NCI-H345 treated with DMSO at 0.1 percent for 48 hours (cell line): Measurements from ENCODE around the gene CCDC33.

Experiments
- DNase-seq: peaks from one replicate; lab custom pipeline; 2025; ENCODE audit not compliant: unreplicated experiment; lab: John Stamatoyannopoulos, UW

Gene CCDC33

DNA sequence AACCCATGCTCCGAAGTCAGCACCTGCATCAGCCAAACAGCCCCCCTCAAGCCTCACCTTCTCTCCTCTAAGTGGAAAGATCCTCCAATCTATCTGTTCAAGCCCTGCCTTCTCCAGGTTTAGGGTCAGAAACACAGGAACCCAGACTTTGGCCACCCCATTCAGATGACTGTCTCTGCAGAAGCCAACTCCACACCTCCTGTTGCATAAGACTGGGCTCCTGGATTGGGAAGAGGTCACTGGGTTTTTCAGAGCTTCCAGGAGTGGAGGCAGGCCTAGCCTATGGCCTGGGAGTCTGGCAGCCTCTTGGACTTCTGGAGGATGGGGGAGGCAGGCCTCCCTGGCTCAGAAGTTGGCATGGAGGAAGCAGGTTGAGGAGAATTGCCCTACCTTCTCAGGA lies 21.5 kb downstream of the CCDC33 start:
- no peak for DNase-seq

DNA sequence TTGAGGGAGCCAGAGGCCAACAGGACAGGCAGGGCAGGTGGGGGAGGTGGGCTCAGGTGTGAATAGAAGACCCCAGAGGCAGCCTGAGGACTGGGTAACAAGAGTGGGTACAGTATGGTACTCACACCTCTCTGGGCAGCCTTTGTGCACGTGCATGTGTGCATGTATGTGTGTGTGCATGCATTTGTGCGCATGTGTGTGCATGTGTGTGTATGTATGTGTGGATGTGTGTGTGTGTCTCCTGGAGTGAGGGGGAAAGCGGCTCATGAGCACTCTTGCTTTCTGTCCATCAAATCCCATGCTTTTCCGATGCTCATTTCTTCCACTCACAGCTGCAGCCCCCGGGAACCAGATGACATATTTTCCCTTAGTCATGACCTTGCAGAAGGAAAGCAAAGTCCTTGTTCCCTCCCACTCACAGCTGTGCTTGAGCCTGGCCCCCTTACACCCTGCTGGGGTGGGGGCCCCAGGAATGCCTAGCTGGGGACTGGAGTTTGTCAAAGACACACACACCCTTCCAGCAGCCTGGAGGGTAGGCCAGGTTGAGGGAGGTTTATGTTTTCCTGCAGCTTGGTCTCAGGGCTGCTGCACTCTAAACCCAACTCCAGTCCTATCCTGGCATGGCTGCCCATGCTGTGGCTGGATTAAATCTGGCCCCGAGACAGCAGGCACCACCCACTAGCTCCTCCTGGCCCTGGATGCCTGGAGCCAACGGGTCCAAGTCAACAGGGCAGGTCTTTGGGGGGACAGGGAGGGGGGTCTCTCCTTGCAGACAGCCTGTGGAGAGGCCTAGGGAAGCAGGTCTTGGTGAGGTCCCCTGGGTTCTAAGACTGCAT lies 22.5 kb downstream of the CCDC33 start:
- DNase-seq = no peak

DNA sequence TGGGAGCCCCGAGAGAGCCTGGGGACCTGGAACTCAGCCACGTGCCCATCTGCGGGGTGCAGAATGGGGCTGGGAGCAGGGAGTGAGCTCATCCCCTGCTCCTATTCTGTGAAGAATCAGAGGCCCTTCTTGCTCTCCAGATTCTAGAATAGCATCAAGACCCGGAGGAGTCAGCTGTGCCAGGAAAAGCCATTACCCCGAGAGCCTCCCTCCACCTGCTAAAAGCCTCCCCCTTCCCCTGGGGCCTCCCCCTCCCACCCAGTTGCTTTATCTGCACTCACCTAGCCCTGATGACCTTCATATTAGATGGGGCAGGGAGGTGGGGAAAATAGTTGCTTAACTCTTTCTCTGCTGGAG lies 23.1 kb downstream of the CCDC33 start:
- no peak for DNase-seq

DNA sequence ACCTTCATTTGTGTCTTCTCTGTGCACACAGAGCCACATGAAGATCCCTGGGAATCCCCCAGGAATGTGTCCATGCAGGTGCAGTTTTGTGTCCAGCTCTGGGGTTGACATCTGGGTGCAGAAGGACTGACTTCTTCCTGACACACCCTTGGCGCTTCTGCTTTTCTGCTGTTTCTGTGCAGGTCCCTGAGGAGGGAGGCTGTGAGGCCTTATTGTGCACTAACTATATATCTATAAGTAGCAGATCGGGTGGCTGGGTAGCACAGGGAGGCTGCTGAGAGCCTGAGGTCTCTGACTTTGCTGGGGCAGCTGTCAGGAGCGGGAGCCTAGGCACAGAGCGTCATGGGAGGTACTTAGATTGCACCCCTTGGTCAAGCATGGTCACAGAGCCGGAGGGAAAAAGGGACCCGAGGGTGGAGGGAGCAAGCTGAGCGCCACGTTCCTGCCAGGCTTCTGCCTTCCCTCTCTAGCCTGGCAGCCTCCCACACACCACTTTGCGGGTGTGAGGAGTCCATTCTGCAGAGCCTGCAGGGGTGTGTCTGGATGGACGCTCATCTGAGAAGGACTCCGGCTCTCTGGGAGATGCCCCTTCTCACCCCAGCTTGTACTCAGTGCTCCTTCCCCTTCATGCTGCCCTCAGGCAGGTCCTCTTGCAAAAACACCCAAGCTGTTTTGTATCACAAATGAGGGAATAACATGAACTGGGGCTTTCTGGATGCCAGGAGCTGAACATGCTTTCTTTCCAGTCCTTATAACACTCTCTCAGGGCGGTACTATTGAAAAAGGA lies 23.9 kb downstream of the CCDC33 start:
- no peak for DNase-seq

DNA sequence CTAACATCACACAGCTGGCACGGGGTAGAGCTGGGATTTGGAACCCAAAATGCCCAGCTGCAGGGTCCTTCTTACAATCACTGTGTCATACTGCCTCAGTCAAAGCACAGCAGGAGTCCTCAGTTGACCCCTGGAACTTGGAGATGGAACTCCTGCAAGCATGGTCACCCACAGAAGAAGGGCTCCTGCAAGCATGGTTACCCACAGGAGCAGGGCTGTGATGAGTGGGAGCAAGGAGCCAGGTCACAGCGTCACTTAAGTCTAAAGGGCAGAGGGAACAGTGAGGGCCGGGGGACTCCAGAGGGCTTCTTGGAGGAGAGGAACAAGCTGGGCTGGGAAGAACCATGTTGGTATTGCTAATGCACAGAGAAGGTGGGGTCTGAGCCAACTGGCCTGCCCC lies 24.9 kb downstream of the CCDC33 start:
- DNase-seq = no peak

DNA sequence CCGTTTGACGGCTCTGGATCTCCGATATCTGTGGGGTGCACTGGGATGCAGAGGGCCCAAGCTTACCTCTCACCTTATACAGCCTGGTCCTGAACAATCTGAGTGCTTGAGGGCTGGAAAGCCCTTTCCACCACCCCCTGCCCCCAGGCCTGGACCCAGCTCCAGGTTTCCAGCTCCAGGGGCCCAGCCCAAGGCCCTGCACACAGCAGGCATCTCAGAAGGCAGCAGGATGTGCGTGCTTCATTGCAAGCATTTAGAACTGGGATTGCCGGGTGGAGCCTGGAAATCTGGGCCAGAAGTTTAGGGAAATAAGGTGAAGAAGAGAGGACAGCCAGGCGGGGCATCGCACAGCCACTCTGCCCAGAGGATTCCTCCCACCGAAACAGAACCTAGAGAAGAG lies 25.6 kb downstream of the CCDC33 start:
- no peak for DNase-seq

DNA sequence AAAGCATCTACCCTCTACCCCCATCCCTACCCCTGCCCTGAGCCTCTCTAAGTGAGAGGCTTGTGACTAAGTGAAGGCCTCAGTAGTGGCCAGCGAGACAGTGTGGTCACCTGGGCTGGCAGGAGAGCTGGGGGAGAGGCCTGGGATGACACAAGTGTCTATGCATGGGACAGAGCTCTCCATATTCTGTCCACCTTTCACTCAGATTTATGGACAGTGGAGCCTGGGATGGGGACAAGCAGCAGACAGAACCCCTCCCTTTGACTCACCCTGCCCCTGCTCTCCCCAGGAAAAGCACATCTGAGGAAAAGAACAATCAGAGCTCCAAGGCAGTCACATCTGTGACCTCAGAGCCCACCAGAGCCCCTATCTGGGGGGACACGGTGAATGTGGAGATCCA lies 26.0 kb downstream of the CCDC33 start:
- no peak for DNase-seq

DNA sequence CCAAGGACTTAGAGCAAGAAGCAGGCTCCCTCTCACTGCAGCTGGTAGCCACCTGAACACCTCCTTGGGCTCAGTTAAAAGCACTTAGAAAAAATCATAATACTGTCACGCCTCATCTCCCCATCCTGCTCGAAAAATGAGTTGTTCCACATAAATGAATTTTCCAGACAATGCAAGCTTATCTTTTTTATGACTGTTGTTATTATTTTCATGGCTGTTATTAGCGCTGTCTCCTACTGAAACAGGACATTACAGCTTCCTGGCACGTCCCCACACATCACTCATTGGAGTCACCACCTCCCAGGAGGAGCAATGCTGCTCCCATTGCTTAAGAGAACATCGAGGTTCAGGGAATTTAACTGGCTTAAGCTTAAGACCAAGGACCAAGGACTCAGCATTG lies 26.5 kb downstream of the CCDC33 start:
- DNase-seq = no peak

DNA sequence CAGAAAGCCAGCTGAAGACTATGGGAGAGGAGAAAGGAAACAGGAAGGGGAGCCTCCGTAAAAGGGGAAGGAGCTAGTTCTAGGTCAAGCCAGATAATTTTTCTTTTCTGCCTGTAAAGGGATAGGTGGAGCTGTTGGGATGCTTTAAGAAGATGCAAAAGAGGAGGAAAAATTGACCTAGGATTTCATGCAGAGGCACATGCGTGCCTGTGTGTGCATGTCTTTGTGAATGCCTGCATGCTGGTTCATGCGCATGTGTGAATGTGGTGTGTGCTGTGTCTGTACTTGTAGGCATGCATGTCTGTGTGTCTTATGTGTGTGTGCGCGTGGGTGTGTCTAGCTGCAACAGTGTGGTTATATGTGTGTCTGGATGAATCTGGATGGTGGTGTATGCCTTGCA lies 27.3 kb downstream of the CCDC33 start:
- no peak for DNase-seq

DNA sequence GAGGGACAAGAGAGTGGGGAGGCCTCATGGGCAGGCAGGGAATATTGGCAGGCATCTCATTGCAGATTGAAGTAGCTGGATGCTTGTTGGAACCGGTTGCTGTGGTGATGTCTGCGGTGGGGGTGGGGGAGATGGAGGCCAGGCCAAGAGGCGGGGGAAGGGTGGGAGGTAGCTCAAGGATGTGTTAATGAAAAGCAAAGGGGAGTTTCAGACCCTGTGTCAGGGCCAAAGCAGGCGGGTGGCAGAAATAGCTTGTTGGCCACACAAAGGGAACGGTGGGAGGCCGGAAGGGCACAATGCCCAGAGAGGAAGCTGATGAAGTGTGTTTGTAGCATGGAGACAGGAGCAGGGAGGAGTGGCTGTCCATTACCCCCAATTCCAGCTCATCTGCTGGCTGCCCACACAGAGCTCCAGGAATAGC lies 28.0 kb downstream of the CCDC33 start:
- no peak for DNase-seq

DNA sequence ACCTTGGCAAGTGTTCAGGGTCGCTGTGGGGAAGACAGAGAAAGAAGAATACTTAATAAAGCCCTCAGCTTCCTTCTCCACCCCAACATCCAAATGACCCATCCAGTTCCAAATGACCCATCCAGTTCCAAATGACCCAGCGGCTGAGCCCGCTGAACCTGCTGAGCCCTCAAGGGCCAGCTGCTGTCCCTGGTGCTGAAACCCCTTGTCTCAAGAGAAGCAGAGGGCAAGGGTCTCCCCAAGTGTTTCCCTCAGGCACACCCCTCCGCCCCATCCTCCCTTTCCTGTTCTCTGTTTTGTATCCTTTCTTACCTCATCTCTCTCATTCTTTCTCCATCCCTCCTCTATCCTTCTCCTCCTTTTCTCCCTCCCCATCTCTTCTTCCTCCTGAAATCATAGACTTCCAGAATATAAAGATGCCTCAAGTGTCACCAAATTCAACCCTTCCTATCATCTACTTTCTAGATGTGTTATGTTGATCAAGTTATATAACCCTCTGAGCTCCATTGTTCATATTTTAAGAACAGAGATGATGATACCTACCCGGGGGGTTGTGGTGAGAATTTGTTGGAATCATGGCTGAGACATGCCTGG lies 29.0 kb downstream of the CCDC33 start:
- no peak for DNase-seq

DNA sequence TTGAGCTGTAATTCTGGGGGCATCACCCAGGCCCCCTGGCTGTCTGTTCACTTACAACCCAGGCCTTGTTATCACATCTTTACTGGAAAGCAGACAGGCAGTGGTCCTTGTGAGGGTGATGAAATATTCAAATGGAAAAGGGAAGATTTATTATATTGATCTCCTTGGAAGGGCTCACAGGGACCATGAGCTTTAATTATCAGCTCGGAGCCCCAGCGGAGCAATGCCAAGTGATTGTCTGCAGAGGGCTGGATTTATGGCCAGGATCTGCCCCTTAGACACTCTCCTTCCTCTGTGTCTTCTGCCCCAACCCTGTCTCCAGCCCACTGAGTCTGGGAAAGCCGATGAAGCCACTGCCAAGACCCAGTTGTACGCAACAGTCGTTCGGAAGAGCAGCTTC lies 31.9 kb downstream of the CCDC33 start:
- DNase-seq = no peak

DNA sequence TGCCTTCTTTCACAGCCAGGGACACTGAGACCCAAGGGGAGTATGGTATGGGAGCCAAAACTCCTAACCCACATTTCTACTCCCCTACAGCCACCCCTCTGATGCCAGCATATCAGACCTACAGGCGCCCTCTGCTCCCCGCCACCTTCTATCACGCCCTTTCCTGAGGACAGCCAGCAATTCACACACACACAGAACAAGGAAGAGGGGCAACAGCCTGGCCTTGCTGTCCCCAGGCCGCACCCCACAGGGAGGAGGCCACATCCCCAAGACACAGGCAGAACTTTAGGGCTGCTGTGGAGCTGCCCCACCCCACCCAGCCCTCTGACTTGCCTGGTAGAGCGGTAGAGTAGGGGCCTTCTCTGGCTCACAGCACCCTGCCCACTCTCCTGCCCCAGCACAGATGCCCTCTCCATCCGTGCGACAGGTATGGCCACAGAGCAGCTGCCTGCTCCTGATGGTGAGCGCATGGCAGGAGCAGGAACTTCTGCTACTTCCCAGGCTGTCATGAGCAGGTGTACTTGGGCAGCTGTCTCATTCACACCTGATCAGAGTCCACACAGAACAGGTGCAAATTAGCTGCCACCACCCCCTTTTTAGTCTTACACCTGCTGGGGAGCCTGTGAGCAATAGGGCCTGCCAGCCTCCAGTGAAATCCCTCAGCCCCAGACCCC lies 33.4 kb downstream of the CCDC33 start:
- peak; percentile 23 for DNase-seq

DNA sequence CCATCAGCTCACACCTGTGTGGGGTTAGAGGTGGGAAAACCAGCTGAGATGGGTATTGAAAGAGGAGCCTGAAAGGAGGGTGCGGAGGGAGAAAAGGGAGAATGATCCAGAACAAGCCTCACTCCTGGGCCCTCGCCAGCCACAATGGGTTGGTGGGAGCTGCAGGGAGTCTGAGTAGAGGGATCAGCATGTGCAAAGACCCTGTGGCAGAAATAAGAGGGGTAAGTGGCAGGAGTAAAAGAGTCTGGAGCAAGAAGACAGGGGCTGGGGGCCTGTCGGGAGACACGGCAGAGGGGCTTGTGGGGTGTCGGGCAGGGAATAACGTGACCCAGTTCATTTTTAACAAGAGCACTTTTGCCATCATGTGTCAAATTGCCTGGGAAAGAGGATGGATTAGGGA lies 34.0 kb downstream of the CCDC33 start:
- no peak for DNase-seq

DNA sequence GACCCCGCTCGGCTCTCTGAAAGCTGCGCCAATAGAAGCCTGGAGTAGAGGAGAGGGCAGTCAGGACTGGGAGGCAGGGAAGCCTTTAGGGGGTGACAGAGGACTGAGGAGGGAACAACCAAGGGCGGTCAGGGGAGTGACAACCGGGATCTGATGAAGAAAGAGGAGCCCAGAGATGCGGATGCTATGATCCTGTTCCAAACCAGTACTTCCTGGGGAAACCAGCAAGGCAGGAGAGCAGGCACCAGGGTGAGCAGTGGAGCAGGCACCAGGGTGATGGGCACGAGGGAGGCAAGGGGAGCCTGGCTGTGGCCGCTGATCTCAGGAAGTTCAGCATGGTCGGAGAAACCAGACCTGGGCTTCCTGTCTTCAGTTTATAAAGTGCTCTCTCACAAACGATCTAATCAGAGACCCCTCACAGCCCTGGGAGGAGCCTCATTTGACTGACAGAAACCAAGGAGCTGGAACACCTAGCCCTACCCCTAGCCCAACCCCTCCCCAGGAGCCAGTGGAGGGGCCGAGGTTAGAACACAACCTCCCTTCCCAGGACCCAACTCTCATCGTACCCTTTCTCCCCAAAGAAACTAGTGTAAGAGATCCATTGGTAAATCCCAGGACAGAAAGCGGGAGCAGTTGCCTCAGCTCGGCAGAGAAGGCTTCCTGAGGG lies 34.9 kb downstream of the CCDC33 start:
- no peak for DNase-seq

DNA sequence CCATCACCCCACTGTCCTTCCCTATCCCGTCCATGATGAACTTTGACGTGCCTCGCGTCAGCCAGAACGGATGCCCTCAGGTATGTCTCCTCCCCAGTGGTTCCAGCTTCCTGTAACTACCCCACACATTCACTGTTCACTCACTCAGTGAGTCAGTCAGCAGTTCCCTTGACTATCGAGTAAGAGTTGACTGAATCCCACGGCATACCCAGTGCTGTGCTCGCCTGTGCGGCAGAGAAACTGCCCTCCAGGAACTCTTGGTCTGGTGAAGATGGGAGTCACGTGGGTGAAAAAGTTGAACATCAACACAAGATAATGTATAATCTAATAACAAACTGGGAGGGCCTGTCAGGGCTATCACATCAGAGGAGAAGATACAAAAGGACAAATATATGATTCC lies 36.7 kb downstream of the CCDC33 start:
- DNase-seq = no peak

DNA sequence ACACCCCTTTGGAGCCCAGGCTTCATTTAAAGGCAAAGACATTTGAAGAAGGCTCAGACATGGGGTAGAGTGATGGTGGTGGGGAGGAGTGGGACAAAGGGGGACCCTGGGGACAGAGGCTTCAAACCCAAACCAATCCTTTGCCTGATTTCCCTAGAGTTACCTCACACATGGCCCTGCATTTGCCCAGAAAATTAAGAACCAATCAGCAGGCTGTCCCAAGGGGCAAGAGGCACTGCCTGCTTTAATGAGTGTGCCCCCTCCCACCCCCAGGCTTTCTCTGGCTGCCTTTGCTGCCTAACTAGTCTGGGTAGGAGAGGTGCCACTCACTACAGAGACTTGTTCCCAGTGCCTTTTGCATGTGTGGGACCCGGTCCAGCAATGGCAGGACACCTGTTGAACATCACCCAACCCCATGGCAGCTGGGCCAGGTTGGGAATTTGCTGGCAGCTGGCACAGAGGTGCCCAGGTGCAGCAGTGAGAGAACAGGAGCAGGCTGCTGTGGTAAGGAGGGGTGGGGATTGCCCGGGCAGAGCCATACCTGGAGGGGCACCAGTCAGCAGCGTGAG lies 38.4 kb downstream of the CCDC33 start:
- no peak for DNase-seq

DNA sequence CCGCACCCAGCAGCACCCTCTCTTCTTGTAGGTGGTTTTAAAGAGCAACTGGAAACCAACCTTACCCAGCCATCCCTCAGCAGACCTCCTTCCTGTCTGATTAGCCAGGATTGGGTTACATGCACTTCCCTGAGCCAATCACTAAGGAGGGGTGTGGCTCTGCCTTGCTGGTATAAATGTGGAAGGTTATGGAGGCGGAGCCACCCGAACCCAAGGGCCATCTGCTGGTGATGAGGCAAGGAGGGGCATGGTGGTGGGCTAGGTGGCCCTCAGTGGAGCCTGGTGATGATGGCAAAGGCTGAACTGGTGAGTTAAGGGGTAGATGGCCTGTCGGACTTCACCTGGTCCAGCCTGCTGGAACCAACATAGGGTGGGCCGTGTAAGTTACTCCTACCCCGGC lies 39.8 kb downstream of the CCDC33 start:
- DNase-seq = no peak

DNA sequence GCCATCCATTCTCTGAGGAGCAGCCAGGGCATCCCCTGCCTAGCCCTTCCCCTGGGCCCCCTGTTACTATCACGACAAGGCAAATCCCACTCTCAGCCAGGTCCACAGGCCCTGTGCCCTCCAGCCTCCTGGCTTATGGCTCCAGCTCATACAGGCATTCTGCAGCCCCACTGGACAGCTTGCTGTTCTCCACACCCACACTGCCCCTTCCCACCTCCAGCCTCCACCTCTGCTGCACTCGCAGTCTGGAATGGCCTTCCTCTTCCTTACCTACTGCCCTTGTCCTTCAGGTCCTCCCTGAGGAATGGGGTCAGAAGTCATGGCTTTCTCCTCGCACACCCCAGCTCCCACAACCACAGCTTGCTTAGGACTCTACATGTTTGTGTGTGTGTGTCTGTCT lies 40.4 kb downstream of the CCDC33 start:
- no peak for DNase-seq

DNA sequence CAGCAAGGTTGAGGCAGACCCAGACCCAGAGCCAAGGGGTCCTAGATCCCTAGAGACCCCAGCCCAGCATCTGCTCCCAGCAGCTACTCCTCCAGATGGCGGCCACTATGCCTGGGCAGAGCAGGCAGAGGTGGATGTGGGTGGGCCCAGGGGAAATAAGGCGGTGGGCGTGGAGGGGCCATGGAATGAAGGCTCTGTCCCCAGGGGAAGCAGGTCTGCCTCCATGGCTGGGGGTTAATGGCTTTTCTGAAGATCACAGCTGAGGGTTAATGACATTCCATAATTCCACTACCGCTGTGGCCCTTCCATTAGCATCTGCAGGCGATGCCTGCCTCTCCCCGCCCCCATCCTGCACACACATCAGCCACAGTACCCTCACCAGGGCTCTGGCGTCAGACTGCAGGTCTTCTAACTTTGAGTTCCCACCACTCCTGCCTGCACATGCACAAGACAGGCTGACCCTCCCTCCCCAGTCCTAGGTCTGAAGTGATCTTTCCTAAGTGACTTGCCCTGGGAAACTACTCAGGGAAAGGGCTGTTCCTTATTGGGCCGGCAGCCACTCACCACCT lies 41.2 kb downstream of the CCDC33 start:
- no peak for DNase-seq
